B cell (primary cell): ENCODE measurements around the gene GNA15.

Experiments used
- CTCF ChIP-seq: fragments of 200-600 bp; IDR thresholded peaks from one replicate; pipeline ENCODE4 v1.8.0; 2022; ENCODE audit warnings: antibody characterized with exemption, mild to moderate bottlenecking
- EZH2 ChIP-seq: IDR thresholded peaks from 2 replicates; pipeline ENCODE4 v1.6.1; 2012; ENCODE audit warnings: borderline replicate concordance, low read depth, mild to moderate bottlenecking, moderate library complexity, low read length; ENCODE audit not compliant: insufficient read depth, poor library complexity, severe bottlenecking

DNA sequence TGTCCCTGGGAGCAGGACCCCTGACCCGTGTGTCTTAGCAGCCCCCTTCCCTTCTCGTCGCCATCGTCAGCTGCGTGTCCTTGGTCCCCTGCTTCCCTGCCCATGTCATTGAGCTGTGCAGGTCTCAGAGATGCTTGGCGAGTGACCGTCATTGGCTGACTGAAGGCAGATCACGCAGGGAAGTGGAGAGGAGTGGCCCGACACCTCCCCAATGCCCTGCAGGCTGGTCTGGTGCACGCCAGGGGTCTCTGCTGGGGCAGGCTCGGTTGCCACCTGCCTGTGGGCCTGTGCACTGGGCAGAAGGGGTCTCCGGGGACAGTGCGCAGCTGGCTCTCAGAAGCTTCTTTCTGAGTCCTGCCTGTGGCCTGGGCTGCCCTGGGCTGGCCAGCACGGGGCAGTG lies 35.5 kb upstream of the GNA15 start:
- TF ChIP-seq CTCF (no peak), EZH2 (no peak)
